Osteoblast (primary cell): ENCODE measurements around the gene TTC33. TPM values are rescaled to one million over a fixed set of nuclear protein-coding genes. Genes with fewer than 3 reads are reported as not detected.

Source experiments
- DNase-seq: peaks from one replicate; pipeline ENCODE4 v3.0.0; 2011; ENCODE audit warnings: low spot score, mixed read lengths; ENCODE audit not compliant: insufficient read length; ENCODE audit errors: missing footprints
- H2AFZ ChIP-seq: 2 replicates; pipeline ENCODE4 v1.6.0; 2011; ENCODE audit warnings: mild to moderate bottlenecking, low read length
- H3K27ac ChIP-seq: 2 replicates; pipeline ENCODE4 v1.5.1; 2011; ENCODE audit warnings: mild to moderate bottlenecking, low read depth, low read length, moderate library complexity
- H3K27me3 ChIP-seq: 2 replicates; pipeline ENCODE4 v1.6.0; 2012; ENCODE audit warnings: mild to moderate bottlenecking, control low read depth, inconsistent platforms, low read length, moderate library complexity; ENCODE audit not compliant: insufficient read depth
- H3K36me3 ChIP-seq: 2 replicates; pipeline ENCODE4 v1.5.1; 2011; ENCODE audit warnings: mild to moderate bottlenecking, low read length, control low read depth, moderate library complexity; ENCODE audit not compliant: insufficient read depth
- H3K4me1 ChIP-seq: 2 replicates; pipeline ENCODE4 v1.5.1; 2011; ENCODE audit warnings: mild to moderate bottlenecking, low read length, control low read depth, moderate library complexity; ENCODE audit not compliant: insufficient read depth
- H3K4me2 ChIP-seq: 2 replicates; pipeline ENCODE4 v1.6.0; 2011; ENCODE audit warnings: mild to moderate bottlenecking, low read length; ENCODE audit not compliant: insufficient read depth
- H3K4me3 ChIP-seq: fragments of 200-600 bp; sonication (generic); 3 replicates; pipeline ENCODE4 v1.5.1; 2012; ENCODE audit warnings: mild to moderate bottlenecking, low read length, inconsistent platforms; ENCODE audit not compliant: insufficient read depth
- H3K79me2 ChIP-seq: 2 replicates; pipeline ENCODE4 v1.6.0; 2012; ENCODE audit warnings: mild to moderate bottlenecking, low read length, control low read depth, inconsistent platforms; ENCODE audit not compliant: insufficient read depth
- H3K9me3 ChIP-seq: 2 replicates; pipeline ENCODE4 v1.5.1; 2011; ENCODE audit warnings: low read depth, low read length, control low read depth
- H4K20me1 ChIP-seq: 2 replicates; pipeline ENCODE4 v1.6.0; 2012; ENCODE audit warnings: mild to moderate bottlenecking, low read length, control low read depth; ENCODE audit not compliant: insufficient read depth
- total RNA-seq: library from RNA; depleted of rRNA; stranded (reverse); fragments of >200 nt; gene quantifications from 2 replicates; pipeline ENCODE4 v1.2.3, GENCODE V29; 2012
- TF ChIP-seq, protein P1 (sequence below): IDR thresholded peaks from 2 replicates; pipeline ENCODE4 v1.5.1; 2011; ENCODE audit warnings: mild to moderate bottlenecking, low read depth, low read length, moderate library complexity; ENCODE audit errors: extremely low read depth

Gene TTC33
- total RNA-seq, 1 donor: 14.5 TPM

DNA sequence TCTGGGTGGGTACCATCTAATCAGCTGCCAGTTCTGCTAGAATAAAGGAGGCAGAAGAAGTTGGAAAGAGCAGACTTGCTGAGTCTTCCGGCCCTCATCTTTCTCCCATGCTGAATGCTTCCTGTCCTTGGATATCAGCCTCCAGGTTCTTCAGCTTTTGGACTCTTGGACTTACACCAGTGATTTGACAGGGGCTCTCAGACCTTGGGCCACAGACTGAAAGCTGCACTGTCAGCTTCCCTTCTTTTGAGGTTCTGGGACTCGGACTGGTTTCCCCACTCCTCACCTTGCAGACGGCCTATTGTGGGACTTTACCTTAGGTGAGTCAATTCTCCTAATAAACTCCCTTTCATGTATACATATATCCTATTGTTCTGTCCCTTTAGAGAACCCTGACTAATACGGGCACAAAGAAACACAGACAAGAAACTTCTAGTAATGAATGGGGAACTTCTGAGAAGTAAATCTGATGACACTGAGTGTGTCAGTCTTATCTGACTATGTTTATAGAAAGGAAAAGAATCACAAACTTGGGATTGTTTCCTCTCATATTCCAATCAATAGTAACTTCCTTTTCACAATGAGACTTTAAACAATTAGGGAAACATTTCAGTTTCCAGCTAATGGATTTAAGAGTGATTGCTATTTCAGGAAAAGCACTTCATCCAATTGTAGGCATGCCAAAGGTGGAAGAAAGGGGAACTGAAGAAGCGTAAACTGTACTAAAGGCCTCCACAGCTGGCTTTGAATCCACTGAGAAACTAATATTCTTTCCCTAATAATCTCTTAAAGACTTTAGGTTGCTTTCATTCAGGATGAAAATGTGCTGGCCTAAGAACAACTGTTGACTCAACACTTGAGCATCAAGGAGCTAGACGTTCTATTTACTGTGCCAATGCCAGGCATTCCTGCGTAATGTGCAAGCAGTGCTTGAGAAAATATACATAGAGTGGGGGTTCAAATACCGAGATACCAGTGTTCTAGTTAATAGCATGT, 204.0 kb downstream of the TTC33 start:
- no peak overlapping the region for H3K4me3 ChIP-seq
- no peaks in the 10 kb centered on the region for H3K36me3 ChIP-seq
- H3K27ac ChIP-seq: peak overlapping the region; percentile 54
- no peaks in the 10 kb centered on the region for H3K27me3 ChIP-seq
- peak overlapping the region; percentile 46 for H3K4me2 ChIP-seq
- peak; percentile 86 for DNase-seq
- H4K20me1 ChIP-seq: no peaks in the 10 kb centered on the region
- no peaks in the 10 kb centered on the region for H3K9me3 ChIP-seq
- TF ChIP-seq, protein P1, sequence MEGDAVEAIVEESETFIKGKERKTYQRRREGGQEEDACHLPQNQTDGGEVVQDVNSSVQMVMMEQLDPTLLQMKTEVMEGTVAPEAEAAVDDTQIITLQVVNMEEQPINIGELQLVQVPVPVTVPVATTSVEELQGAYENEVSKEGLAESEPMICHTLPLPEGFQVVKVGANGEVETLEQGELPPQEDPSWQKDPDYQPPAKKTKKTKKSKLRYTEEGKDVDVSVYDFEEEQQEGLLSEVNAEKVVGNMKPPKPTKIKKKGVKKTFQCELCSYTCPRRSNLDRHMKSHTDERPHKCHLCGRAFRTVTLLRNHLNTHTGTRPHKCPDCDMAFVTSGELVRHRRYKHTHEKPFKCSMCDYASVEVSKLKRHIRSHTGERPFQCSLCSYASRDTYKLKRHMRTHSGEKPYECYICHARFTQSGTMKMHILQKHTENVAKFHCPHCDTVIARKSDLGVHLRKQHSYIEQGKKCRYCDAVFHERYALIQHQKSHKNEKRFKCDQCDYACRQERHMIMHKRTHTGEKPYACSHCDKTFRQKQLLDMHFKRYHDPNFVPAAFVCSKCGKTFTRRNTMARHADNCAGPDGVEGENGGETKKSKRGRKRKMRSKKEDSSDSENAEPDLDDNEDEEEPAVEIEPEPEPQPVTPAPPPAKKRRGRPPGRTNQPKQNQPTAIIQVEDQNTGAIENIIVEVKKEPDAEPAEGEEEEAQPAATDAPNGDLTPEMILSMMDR: no peak
- H3K4me1 ChIP-seq: peaks cover 16% of the 10 kb centered on the region
- peak overlapping the region; percentile 17 for H2AFZ ChIP-seq
- no peaks in the 10 kb centered on the region for H3K79me2 ChIP-seq

DNA sequence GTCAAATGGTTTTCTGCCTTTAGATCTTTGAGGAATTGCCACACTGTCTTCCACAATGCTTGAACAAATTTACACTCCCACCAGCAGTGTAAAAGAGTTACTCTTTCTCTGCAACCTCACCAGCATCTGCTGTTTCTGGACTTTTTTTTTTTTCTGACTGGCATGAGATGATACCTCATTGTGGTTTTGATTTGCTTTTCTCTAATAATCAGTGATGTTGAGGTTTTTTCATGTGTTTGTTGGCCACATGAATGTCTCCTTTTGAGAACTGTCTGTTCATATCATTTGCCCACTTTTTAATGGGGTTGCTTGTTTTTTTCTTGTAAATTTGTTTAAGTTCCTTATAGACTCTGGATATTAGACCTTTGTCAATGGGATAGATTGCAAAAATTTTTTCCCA, 205.3 kb downstream of the TTC33 start:
- Histone ChIP-seq H3K4me1 (peaks cover 16% of the 10 kb centered on the region), H3K79me2 (no peaks in the 10 kb centered on the region), H4K20me1 (no peaks in the 10 kb centered on the region), H2AFZ (no peak overlapping the region), H3K4me2 (no peak overlapping the region), H3K27me3 (no peaks in the 10 kb centered on the region), H3K27ac (no peak overlapping the region), H3K9me3 (no peaks in the 10 kb centered on the region), H3K4me3 (no peak overlapping the region), H3K36me3 (no peaks in the 10 kb centered on the region)
- DNase-seq: no peak
- TF ChIP-seq, protein P1: no peak

DNA sequence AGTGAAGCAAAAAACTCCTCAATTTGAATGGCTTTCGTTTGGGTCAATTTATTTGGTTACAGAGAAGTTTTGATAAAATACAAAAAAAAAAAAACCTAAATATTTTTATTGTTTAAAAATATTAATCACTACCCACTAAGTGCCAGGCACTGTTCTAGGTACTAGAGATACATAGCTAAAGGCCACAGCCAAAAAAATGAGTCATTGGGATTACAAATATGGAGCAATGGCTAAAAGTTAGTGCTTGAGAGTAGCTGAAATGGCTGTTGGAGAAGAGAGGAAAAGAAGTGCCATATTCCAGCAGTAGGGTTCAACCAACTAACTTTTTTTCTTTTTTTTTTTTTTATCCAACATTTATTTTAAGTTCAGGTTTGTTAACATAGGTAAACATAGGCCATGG, 206.1 kb downstream of the TTC33 start:
- Histone ChIP-seq H3K27ac (no peak overlapping the region), H3K4me1 (peaks cover 16% of the 10 kb centered on the region), H3K4me2 (no peak overlapping the region), H3K79me2 (no peaks in the 10 kb centered on the region), H2AFZ (no peak overlapping the region), H3K9me3 (no peaks in the 10 kb centered on the region), H3K36me3 (no peaks in the 10 kb centered on the region), H4K20me1 (no peaks in the 10 kb centered on the region), H3K4me3 (no peak overlapping the region), H3K27me3 (no peaks in the 10 kb centered on the region)
- TF ChIP-seq, protein P1: no peak
- DNase-seq: no peak

GRCh38 chr5:40547994-40548575, 207.7 kb downstream of the TTC33 start:
- H2AFZ ChIP-seq: no peak overlapping the region
- no peaks in the 10 kb centered on the region for H3K36me3 ChIP-seq
- TF ChIP-seq, protein P1: no peak
- H3K27me3 ChIP-seq: no peaks in the 10 kb centered on the region
- H3K9me3 ChIP-seq: no peaks in the 10 kb centered on the region
- DNase-seq: no peak
- H3K79me2 ChIP-seq: no peaks in the 10 kb centered on the region
- H4K20me1 ChIP-seq: no peaks in the 10 kb centered on the region
- no peak overlapping the region for H3K4me3 ChIP-seq
- H3K4me2 ChIP-seq: no peak overlapping the region
- peaks cover 16% of the 10 kb centered on the region for H3K4me1 ChIP-seq
- H3K27ac ChIP-seq: no peak overlapping the region
